SK-N-MC (cell line): ENCODE measurements around the gene CCL16.

Experiments
- EZH2 ChIP-seq: fragments of 200-600 bp; sonication (generic); IDR thresholded peaks from one replicate; pipeline ENCODE4 v1.6.1; 2017; ENCODE audit warnings: antibody characterized with exemption
- POLR2AphosphoS5 ChIP-seq: IDR thresholded peaks from 2 replicates; pipeline ENCODE4 v1.6.1; 2012; ENCODE audit warnings: mild to moderate bottlenecking, low read depth, low read length, borderline replicate concordance

- no peak for TF ChIP-seq EZH2
- no peak for TF ChIP-seq POLR2AphosphoS5
These were observed 3.8 kb downstream of the CCL16 start for GRCh38 chr17:35977509-35977908.
